ENCODE measurements around the gene CRYBG2. TPM values are rescaled to one million over a fixed set of nuclear protein-coding genes. Genes with fewer than 3 reads are reported as not detected.
A peak's percentile ranks its signal among the peaks of the same experiment; 100 is the strongest.
"Not testable (repeated sequence)": the region's sequence is repeated elsewhere in the genome, so short reads cannot be mapped to it uniquely, and the experiment has no call there.

CRYBG2 gene
- total RNA-seq, 1 donor from 2014 or later: 6.3 TPM

GRCh38 chr1:26336477-26337205, 17.3 kb downstream of the CRYBG2 start:
- Mint-ChIP-seq H3K36me3 (ENCODE audit: low read depth) (no peaks in the 10 kb centered on the region), H3K4me3 (peak overlapping the region; percentile 65), H3K9me3 (no peaks in the 10 kb centered on the region), H3K27me3 (ENCODE audit: low read depth) (peaks cover 16% of the 10 kb centered on the region), H3K4me1 (peaks cover 21% of the 10 kb centered on the region), H3K27ac (ENCODE audit: unreplicated experiment) (no peak overlapping the region)
- TF ChIP-seq, protein P1, sequence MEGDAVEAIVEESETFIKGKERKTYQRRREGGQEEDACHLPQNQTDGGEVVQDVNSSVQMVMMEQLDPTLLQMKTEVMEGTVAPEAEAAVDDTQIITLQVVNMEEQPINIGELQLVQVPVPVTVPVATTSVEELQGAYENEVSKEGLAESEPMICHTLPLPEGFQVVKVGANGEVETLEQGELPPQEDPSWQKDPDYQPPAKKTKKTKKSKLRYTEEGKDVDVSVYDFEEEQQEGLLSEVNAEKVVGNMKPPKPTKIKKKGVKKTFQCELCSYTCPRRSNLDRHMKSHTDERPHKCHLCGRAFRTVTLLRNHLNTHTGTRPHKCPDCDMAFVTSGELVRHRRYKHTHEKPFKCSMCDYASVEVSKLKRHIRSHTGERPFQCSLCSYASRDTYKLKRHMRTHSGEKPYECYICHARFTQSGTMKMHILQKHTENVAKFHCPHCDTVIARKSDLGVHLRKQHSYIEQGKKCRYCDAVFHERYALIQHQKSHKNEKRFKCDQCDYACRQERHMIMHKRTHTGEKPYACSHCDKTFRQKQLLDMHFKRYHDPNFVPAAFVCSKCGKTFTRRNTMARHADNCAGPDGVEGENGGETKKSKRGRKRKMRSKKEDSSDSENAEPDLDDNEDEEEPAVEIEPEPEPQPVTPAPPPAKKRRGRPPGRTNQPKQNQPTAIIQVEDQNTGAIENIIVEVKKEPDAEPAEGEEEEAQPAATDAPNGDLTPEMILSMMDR (conservative IDR thresholded peaks at IDR 0.05): no peak
- peak; percentile 42 for DNase-seq (ENCODE audit: low read depth, low spot score)

DNA sequence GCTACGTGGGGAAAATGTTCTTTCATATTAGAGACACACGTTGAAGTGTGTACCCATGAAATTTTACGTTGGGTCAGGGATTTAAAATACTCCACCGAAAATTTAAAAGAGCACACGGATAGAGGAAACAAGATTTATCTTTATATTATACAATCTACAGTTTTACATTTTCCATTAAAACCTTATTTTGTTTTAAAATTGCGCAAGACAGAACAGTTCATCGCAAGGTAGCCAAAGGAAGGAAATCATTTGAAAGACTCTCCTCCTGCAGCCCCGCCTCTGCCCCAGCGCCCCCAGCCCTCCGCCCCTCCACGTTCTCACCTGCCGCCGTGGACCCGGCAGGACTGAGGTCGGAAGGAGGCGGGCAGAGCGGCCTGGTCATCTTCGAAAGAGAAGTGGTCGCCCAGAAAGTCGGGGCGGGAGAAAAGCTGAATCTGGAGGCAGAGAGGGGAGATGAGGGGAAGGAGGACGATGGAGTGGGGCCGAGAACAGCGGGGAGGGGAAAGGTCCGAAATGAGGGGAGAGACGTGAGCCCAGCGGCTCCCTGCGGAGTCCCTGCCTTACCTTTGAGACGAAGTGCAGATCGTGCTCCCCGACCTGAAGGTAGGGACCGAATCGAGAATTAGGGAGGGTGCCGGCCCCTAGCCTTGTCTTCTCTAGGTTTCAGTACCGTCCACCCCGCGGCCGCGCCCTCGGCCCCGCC, 18.0 kb downstream of the CRYBG2 start:
- H3K27me3 Mint-ChIP-seq (ENCODE audit: low read depth): peaks cover 16% of the 10 kb centered on the region
- TF ChIP-seq, protein P1 (conservative IDR thresholded peaks at IDR 0.05): no peak
- peaks cover 21% of the 10 kb centered on the region for H3K4me1 Mint-ChIP-seq
- no peaks in the 10 kb centered on the region for H3K9me3 Mint-ChIP-seq
- DNase-seq (ENCODE audit: low read depth, low spot score): no peak
- no peak overlapping the region for H3K27ac Mint-ChIP-seq (ENCODE audit: unreplicated experiment)
- peak overlapping the region; percentile 87 for H3K4me3 Mint-ChIP-seq
- H3K36me3 Mint-ChIP-seq (ENCODE audit: low read depth): no peaks in the 10 kb centered on the region

DNA sequence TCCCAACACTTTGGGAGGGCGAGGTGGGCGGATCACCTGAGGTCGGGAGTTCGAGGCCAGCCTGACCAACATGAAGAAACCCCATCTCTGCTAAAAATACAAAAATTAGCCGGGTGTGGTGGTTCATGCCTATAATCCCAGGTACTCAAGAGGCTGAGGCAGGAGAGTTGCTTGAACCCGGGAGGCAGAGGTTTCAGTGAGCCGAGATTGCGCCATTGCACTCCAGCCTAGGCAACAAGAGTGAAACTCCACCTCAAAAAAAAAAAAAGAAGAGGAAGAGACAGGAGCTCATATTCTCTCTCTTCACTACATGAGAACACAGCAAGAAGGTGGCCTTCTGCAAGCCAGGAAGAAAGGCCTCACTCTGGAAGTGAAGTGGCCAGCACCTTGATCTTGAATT, 20.6 kb downstream of the CRYBG2 start:
- not testable (repeated sequence) for H3K36me3 Mint-ChIP-seq (ENCODE audit: low read depth); H3K9me3 Mint-ChIP-seq; DNase-seq (ENCODE audit: low read depth, low spot score); H3K27ac Mint-ChIP-seq (ENCODE audit: unreplicated experiment)
- Mint-ChIP-seq H3K4me1 (peaks cover 16% of the 10 kb centered on the region), H3K4me3 (peak overlapping the region; percentile 53), H3K27me3 (ENCODE audit: low read depth) (peaks cover 16% of the 10 kb centered on the region)

GRCh38 chr1:26330276-26330675, 23.7 kb downstream of the CRYBG2 start:
- H3K9me3 Mint-ChIP-seq: no peaks in the 10 kb centered on the region
- H3K27ac Mint-ChIP-seq (ENCODE audit: unreplicated experiment): no peak overlapping the region
- peaks cover 4% of the 10 kb centered on the region for H3K4me1 Mint-ChIP-seq
- H3K36me3 Mint-ChIP-seq (ENCODE audit: low read depth): no peaks in the 10 kb centered on the region
- TF ChIP-seq, protein P1 (conservative IDR thresholded peaks at IDR 0.05): no peak
- no peak for DNase-seq (ENCODE audit: low read depth, low spot score)
- H3K27me3 Mint-ChIP-seq (ENCODE audit: low read depth): peaks cover 7% of the 10 kb centered on the region
- H3K4me3 Mint-ChIP-seq: no peak overlapping the region

- DNase-seq (ENCODE audit: low read depth, low spot score); H3K27ac Mint-ChIP-seq (ENCODE audit: unreplicated experiment); H3K27me3 Mint-ChIP-seq (ENCODE audit: low read depth); H3K36me3 Mint-ChIP-seq (ENCODE audit: low read depth); H3K9me3 Mint-ChIP-seq; H3K4me3 Mint-ChIP-seq; H3K4me1 Mint-ChIP-seq: not testable (repeated sequence)
These were observed 24.6 kb downstream of the CRYBG2 start for GRCh38 chr1:26329380-26329779.

DNA sequence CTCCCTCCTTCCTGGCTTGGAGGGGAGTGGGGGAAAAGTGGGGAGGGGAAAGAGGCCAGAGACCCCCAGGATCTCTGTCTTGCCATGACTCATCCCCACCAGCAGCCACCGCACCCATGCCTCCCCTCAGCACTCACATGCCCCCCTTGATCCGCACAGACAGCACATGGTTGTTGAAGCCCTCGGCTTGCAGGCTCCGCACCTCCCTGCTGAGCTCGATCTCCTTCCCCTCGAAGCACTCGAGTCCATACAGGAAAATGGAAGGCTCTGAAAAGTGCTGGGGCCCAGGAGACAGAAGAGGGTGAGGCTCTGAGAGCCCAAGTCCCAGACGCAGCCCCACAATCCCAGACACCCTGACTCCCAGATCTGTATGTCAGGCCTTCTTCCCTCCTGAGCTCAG, 25.3 kb downstream of the CRYBG2 start:
- Mint-ChIP-seq H3K4me3 (no peak overlapping the region), H3K4me1 (no peaks in the 10 kb centered on the region), H3K27ac (ENCODE audit: unreplicated experiment) (peak overlapping the region; percentile 27), H3K36me3 (ENCODE audit: low read depth) (no peaks in the 10 kb centered on the region), H3K9me3 (no peaks in the 10 kb centered on the region), H3K27me3 (ENCODE audit: low read depth) (no peaks in the 10 kb centered on the region)
- TF ChIP-seq, protein P1 (conservative IDR thresholded peaks at IDR 0.05): no peak
- DNase-seq (ENCODE audit: low read depth, low spot score): no peak
